Measurements from ENCODE around the gene STARD9.
"Not testable (repeated sequence)": the region's sequence is repeated elsewhere in the genome, so short reads cannot be mapped to it uniquely, and the experiment has no call there.

STARD9 gene

GRCh38 chr15:42627485-42627884 is 52.1 kb downstream of the STARD9 start:
- H3K36me3 Mint-ChIP-seq (ENCODE audit: low read depth) = peaks cover 10% of the 10 kb centered on the region
- no peak for DNase-seq (ENCODE audit: low spot score)
- H3K9me3 Mint-ChIP-seq = no peaks in the 10 kb centered on the region
- peaks cover 6% of the 10 kb centered on the region for H3K4me1 Mint-ChIP-seq (ENCODE audit: low read depth)
- H3K4me3 Mint-ChIP-seq = no peak overlapping the region
- no peak overlapping the region for H3K27ac Mint-ChIP-seq
- no peaks in the 10 kb centered on the region for H3K27me3 Mint-ChIP-seq (ENCODE audit: low read depth)

- Mint-ChIP-seq H3K9me3 (no peaks in the 10 kb centered on the region), H3K27me3 (ENCODE audit: low read depth) (no peaks in the 10 kb centered on the region), H3K4me1 (ENCODE audit: low read depth) (peaks cover 3% of the 10 kb centered on the region), H3K36me3 (ENCODE audit: low read depth) (peaks cover 10% of the 10 kb centered on the region), H3K4me3 (no peak overlapping the region), H3K27ac (no peak overlapping the region)
- DNase-seq (ENCODE audit: low spot score) = no peak
Observed at GRCh38 chr15:42628761-42629160, 53.4 kb downstream of the STARD9 start.

- H3K4me3 Mint-ChIP-seq = no peak overlapping the region
- DNase-seq (ENCODE audit: low spot score) = no peak
- no peaks in the 10 kb centered on the region for H3K27me3 Mint-ChIP-seq (ENCODE audit: low read depth)
- peaks cover 10% of the 10 kb centered on the region for H3K36me3 Mint-ChIP-seq (ENCODE audit: low read depth)
- H3K4me1 Mint-ChIP-seq (ENCODE audit: low read depth) = peaks cover 3% of the 10 kb centered on the region
- H3K27ac Mint-ChIP-seq = no peak overlapping the region
- H3K9me3 Mint-ChIP-seq = no peaks in the 10 kb centered on the region
Observed at GRCh38 chr15:42632105-42632675, 56.8 kb downstream of the STARD9 start.

GRCh38 chr15:42640109-42640508 is 64.7 kb downstream of the STARD9 start:
- Mint-ChIP-seq H3K36me3 (ENCODE audit: low read depth) (peaks cover 13% of the 10 kb centered on the region), H3K27me3 (ENCODE audit: low read depth) (no peaks in the 10 kb centered on the region), H3K4me3 (no peak overlapping the region), H3K9me3 (no peaks in the 10 kb centered on the region), H3K4me1 (ENCODE audit: low read depth) (no peaks in the 10 kb centered on the region), H3K27ac (no peak overlapping the region)
- no peak for DNase-seq (ENCODE audit: low spot score)

GRCh38 chr15:42650208-42651066 is 75.0 kb downstream of the STARD9 start:
- Mint-ChIP-seq H3K9me3 (no peaks in the 10 kb centered on the region), H3K36me3 (ENCODE audit: low read depth) (no peaks in the 10 kb centered on the region), H3K4me3 (no peak overlapping the region), H3K27me3 (ENCODE audit: low read depth) (no peaks in the 10 kb centered on the region), H3K27ac (peak overlapping the region; percentile 11), H3K4me1 (ENCODE audit: low read depth) (peaks cover 16% of the 10 kb centered on the region)
- peak; percentile 65 for DNase-seq (ENCODE audit: low spot score)

- Mint-ChIP-seq H3K4me1 (ENCODE audit: low read depth) (no peaks in the 10 kb centered on the region), H3K9me3 (no peaks in the 10 kb centered on the region), H3K36me3 (ENCODE audit: low read depth) (peaks cover 18% of the 10 kb centered on the region), H3K27me3 (ENCODE audit: low read depth) (no peaks in the 10 kb centered on the region), H3K27ac (no peak overlapping the region), H3K4me3 (no peak overlapping the region)
- no peak for DNase-seq (ENCODE audit: low spot score)
Observed at GRCh38 chr15:42665827-42666226, 90.4 kb downstream of the STARD9 start.

GRCh38 chr15:42667855-42668254 is 92.4 kb downstream of the STARD9 start:
- H3K4me3 Mint-ChIP-seq = no peak overlapping the region
- DNase-seq (ENCODE audit: low spot score) = no peak
- no peak overlapping the region for H3K27ac Mint-ChIP-seq
- H3K9me3 Mint-ChIP-seq = no peaks in the 10 kb centered on the region
- H3K4me1 Mint-ChIP-seq (ENCODE audit: low read depth) = peaks cover 1% of the 10 kb centered on the region
- peaks cover 18% of the 10 kb centered on the region for H3K36me3 Mint-ChIP-seq (ENCODE audit: low read depth)
- H3K27me3 Mint-ChIP-seq (ENCODE audit: low read depth) = no peaks in the 10 kb centered on the region

- H3K27me3 Mint-ChIP-seq (ENCODE audit: low read depth) = no peaks in the 10 kb centered on the region
- H3K27ac Mint-ChIP-seq = no peak overlapping the region
- DNase-seq (ENCODE audit: low spot score) = no peak
- H3K9me3 Mint-ChIP-seq = no peaks in the 10 kb centered on the region
- H3K4me1 Mint-ChIP-seq (ENCODE audit: low read depth) = peaks cover 1% of the 10 kb centered on the region
- H3K4me3 Mint-ChIP-seq = no peak overlapping the region
- peaks cover 22% of the 10 kb centered on the region for H3K36me3 Mint-ChIP-seq (ENCODE audit: low read depth)
Observed at GRCh38 chr15:42670451-42670850, 95.0 kb downstream of the STARD9 start.

- H3K4me1 Mint-ChIP-seq (ENCODE audit: low read depth) = peaks cover 1% of the 10 kb centered on the region
- H3K4me3 Mint-ChIP-seq = no peak overlapping the region
- H3K27me3 Mint-ChIP-seq (ENCODE audit: low read depth) = no peaks in the 10 kb centered on the region
- H3K36me3 Mint-ChIP-seq (ENCODE audit: low read depth) = peaks cover 19% of the 10 kb centered on the region
- no peak for DNase-seq (ENCODE audit: low spot score)
- H3K27ac Mint-ChIP-seq = no peak overlapping the region
- H3K9me3 Mint-ChIP-seq = no peaks in the 10 kb centered on the region
Observed at GRCh38 chr15:42672444-42672843, 97.0 kb downstream of the STARD9 start.

GRCh38 chr15:42674472-42674871 is 99.1 kb downstream of the STARD9 start:
- no peak for DNase-seq (ENCODE audit: low spot score)
- Mint-ChIP-seq H3K27ac (no peak overlapping the region), H3K9me3 (no peaks in the 10 kb centered on the region), H3K4me3 (no peak overlapping the region), H3K27me3 (ENCODE audit: low read depth) (no peaks in the 10 kb centered on the region), H3K36me3 (ENCODE audit: low read depth) (peaks cover 14% of the 10 kb centered on the region), H3K4me1 (ENCODE audit: low read depth) (peaks cover 10% of the 10 kb centered on the region)

- DNase-seq (ENCODE audit: low spot score) = no peak
- Mint-ChIP-seq H3K27ac (no peak overlapping the region), H3K4me3 (no peak overlapping the region), H3K9me3 (no peaks in the 10 kb centered on the region), H3K27me3 (ENCODE audit: low read depth) (no peaks in the 10 kb centered on the region), H3K36me3 (ENCODE audit: low read depth) (peaks cover 13% of the 10 kb centered on the region), H3K4me1 (ENCODE audit: low read depth) (peaks cover 15% of the 10 kb centered on the region)
Observed at GRCh38 chr15:42675021-42675420, 99.6 kb downstream of the STARD9 start.

- H3K27me3 Mint-ChIP-seq (ENCODE audit: low read depth) = no peaks in the 10 kb centered on the region
- no peak for DNase-seq (ENCODE audit: low spot score)
- peaks cover 18% of the 10 kb centered on the region for H3K4me1 Mint-ChIP-seq (ENCODE audit: low read depth)
- peaks cover 25% of the 10 kb centered on the region for H3K36me3 Mint-ChIP-seq (ENCODE audit: low read depth)
- H3K4me3 Mint-ChIP-seq = no peak overlapping the region
- no peaks in the 10 kb centered on the region for H3K9me3 Mint-ChIP-seq
- H3K27ac Mint-ChIP-seq = peak overlapping the region; percentile 13
Observed at GRCh38 chr15:42679285-42680141, 104.1 kb downstream of the STARD9 start.

- peaks cover 18% of the 10 kb centered on the region for H3K4me1 Mint-ChIP-seq (ENCODE audit: low read depth)
- H3K4me3 Mint-ChIP-seq; H3K9me3 Mint-ChIP-seq; H3K27me3 Mint-ChIP-seq (ENCODE audit: low read depth): not testable (repeated sequence)
- H3K27ac Mint-ChIP-seq = peak overlapping the region; percentile 13
- DNase-seq (ENCODE audit: low spot score) = peak; percentile 75
- peaks cover 21% of the 10 kb centered on the region for H3K36me3 Mint-ChIP-seq (ENCODE audit: low read depth)
Observed at GRCh38 chr15:42680142-42680482, 104.7 kb downstream of the STARD9 start.

GRCh38 chr15:42681119-42681518 is 105.7 kb downstream of the STARD9 start:
- Mint-ChIP-seq H3K4me1 (ENCODE audit: low read depth) (peaks cover 18% of the 10 kb centered on the region), H3K27ac (no peak overlapping the region), H3K4me3 (no peak overlapping the region), H3K27me3 (ENCODE audit: low read depth) (no peaks in the 10 kb centered on the region), H3K36me3 (ENCODE audit: low read depth) (peaks cover 21% of the 10 kb centered on the region), H3K9me3 (no peaks in the 10 kb centered on the region)
- DNase-seq (ENCODE audit: low spot score) = no peak

All from T-helper 2 cell treated with Interferon-gamma antibody and Interleukin-4, amounts not matched to agents 5 μg/mL and 100 μg/mL, for 36 hours (primary cell).